ENCODE results near the gene CHD1.

DNA sequence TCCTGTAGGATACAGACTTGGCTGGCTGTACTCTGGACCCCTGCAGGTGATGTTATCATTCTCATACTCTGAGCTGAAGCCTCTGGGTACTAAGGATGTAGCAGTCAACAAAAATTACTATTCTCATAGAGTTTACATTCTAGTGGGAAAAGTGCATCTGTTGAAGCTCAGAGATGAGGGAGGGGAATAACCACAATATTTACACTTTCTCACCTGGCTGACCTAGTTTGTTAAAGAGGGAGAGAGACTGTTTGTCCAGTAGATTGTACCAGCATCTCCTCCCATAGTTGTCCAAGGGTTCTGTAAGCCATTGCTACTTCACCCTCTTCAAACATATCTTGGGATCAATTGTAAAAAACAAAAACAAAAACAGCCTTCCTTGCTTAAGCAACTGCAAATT, 33.8 kb upstream of the CHD1 start:
- TF ChIP-seq, protein P1, sequence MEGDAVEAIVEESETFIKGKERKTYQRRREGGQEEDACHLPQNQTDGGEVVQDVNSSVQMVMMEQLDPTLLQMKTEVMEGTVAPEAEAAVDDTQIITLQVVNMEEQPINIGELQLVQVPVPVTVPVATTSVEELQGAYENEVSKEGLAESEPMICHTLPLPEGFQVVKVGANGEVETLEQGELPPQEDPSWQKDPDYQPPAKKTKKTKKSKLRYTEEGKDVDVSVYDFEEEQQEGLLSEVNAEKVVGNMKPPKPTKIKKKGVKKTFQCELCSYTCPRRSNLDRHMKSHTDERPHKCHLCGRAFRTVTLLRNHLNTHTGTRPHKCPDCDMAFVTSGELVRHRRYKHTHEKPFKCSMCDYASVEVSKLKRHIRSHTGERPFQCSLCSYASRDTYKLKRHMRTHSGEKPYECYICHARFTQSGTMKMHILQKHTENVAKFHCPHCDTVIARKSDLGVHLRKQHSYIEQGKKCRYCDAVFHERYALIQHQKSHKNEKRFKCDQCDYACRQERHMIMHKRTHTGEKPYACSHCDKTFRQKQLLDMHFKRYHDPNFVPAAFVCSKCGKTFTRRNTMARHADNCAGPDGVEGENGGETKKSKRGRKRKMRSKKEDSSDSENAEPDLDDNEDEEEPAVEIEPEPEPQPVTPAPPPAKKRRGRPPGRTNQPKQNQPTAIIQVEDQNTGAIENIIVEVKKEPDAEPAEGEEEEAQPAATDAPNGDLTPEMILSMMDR (IDR thresholded peaks at IDR 0.05), result no peak
- no peak for TF ChIP-seq POLR2A (IDR thresholded peaks at IDR 0.05)

Data from body of pancreas (tissue), 4 donors.